NCI-H146 treated with DMSO at 0.1 percent for 48 hours (cell line): Measurements from ENCODE around the gene SURF1.
"Not testable (repeated sequence)": the region's sequence is repeated elsewhere in the genome, so short reads cannot be mapped to it uniquely, and the experiment has no call there.

Experiments used
- DNase-seq: peaks from one replicate; lab custom pipeline; 2025; ENCODE audit not compliant: unreplicated experiment; lab: John Stamatoyannopoulos, UW

Gene SURF1

DNA sequence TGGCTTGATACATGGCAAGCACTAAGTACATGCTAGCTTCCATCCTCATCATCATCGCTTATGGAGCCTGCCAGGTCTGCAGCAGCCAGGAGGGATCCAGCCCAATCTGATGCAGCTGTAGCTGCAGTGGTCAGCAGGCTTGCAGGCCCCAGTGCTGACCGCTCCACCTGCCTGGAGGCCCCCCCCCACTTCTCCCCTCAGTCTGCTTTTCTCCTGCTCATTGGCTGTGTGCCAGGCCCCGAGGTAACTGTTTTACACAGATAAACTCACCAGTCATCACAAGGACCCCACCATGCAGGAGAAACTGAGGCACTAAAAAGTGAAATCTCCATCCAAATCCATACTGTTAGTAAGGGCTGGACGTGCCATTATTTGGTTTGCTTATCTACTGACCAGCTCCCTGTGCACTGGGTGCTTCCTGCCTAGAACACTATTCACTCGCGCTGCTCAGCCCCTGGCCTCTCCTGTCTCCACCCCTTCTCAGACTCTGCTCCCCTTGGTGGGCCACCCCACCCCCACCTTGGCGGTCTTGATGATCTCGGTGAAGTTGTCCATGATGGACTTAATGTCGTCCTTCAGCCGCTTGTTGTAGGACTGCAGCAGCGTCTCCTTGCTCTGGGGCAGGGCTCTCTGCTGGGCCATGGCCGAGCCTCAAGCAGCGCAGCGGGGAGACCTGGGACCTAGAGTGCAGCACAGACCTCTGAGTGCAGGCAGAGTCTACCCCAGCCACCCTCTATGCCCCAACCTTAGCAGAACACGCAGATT, 10.1 kb downstream of the SURF1 start:
- DNase-seq = no peak

DNA sequence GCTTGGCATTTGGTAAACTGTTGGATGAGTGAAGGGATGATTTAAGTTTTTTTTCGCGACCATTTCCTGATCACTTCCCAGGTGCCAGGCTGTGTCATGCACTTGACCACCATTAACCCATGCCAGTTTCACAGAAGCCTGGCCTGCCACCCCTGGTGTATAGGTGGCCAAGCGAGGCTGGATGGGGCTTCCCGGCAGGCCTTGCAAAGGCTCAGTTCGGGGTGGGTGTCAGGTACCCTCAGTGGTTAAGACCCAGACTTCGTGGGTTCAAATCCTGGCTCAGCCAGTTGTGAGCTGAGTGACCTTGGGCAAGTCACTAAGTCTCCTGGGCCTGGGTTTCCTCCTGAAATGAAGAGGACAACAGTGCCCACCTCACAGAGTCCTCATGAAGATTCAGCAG, 10.7 kb downstream of the SURF1 start:
- DNase-seq = no peak

DNA sequence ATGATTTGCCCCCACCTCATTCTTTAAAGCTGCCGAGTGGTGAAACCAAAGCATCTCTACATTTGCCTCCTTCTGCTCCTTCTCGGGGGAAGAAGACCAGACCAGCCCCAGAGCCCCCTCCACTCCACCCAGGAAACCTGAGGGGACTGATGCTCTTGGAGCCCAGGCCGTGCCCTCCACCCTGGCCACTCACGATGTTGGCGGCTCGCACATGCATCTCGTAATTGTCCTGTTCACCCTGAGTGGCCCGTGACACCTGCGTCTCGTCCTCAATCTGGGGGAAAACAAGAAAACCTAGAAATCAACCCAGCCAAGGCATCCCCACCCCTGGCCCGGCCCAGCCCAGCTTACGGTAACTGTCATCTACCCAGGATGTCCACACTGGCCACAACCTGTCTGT, 11.3 kb downstream of the SURF1 start:
- no peak for DNase-seq

DNA sequence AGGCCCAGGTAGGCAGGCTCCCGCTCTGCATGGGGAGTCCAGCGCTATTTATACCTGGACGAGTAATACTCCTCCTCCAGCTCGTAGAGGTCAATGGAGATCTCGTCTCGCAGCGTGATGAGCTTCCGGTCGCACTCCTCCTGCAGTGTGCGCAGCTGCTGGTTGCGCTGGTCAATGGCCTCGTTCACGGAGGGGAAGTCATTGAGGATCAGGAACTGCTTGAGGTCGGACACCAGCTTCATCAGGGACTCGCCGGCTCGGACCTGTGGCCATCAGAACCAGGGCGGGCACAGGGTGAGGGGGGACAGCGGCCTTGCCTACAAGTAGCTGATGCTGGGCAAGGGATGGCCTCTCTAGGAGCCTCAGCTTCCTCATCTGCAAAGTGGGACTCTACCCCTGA, 12.2 kb downstream of the SURF1 start:
- no peak for DNase-seq

GRCh38 chr9:133342570-133342969, 13.7 kb downstream of the SURF1 start:
- no peak for DNase-seq

DNA sequence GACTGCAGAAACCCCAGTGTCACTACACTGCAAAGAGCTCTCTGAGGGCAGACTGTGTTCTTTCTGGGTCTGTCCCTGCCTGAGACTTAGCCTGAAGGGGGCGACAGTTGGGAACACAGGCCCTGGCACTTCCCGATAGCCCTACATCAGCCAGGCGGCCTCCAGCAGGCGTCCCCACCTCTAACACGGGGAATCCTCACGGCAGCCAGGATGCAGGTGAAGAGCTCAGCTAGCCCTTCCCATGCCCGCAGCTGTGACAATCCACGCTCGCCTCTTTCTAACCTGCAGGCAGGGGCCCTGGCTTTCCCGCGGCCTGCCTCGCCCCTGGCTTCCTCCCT, 14.2 kb downstream of the SURF1 start:
- no peak for DNase-seq

- no peak for DNase-seq
These were observed 14.8 kb downstream of the SURF1 start for GRCh38 chr9:133341369-133342068.

- no peak for DNase-seq
These were observed 15.4 kb downstream of the SURF1 start for GRCh38 chr9:133340916-133341315.

DNA sequence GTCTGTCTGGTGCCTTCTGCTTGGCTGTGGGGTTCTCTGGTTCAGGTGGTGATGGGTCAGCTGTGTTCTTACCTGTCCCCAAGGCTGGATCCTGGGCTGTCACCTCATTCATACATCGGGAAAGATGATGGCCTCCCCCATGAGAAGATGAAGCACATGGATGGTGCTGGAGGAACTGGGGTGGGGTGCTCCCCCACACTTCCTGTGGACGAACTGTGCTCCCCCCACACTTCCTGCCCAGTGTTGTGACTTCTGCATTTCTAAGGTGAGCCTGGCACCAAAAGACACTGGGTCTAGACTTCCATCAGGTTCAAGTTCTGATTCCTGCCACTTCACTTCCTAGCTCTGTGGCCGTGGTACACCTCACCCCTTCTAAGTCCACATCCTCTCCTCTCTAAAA, 16.0 kb downstream of the SURF1 start:
- no peak for DNase-seq

GRCh38 chr9:133339641-133340040, 16.6 kb downstream of the SURF1 start:
- DNase-seq = no peak

GRCh38 chr9:133335924-133336811, 20.1 kb downstream of the SURF1 start, which contains the start of gene SURF6:
SURF6 (minus strand) TSS chr9:133336188; CDS start chr9:133336132, 56 bp downstream.
- peak; percentile 67 for DNase-seq

DNA sequence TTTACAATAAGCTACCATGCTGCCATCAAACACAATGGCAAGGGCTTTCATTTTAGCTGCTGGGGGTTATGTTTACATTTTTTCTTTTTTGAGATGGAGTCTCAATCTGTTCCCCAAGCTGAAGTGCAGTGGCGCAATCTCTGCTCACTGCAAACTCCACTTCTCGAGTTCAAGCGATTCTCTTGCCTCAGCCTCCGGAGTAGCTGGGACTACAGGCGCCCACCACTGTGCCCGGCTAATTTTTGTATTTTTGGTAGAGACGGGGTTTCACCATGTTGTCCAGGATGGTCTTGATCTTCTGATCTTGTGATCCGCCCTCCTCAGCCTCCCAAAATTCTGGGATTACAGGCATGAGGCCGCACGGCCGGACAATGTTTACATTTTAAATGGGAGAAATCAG, 21.4 kb downstream of the SURF1 start:
- DNase-seq = not testable (repeated sequence)

GRCh38 chr9:133334161-133334560, 22.1 kb downstream of the SURF1 start:
- no peak for DNase-seq

DNA sequence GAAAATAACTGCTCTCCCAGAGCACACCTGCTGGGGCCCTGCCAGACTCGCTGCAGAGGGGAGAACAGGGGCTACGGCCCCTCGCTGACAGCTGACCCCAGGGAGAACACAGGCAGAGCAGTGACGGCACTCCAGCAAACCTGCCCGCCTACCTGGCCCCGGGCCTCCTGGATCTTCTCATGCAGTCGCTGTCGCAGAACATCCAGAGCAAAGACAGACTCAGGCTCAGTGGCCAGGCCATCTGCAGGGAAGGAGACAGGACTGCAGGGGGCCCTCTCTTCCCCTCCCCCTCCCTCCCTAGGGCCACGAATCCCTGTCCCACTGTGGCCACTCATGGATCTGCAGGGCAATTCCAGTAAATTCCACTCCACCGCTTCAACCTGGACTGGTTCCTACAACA, 22.7 kb downstream of the SURF1 start:
- DNase-seq = no peak

DNA sequence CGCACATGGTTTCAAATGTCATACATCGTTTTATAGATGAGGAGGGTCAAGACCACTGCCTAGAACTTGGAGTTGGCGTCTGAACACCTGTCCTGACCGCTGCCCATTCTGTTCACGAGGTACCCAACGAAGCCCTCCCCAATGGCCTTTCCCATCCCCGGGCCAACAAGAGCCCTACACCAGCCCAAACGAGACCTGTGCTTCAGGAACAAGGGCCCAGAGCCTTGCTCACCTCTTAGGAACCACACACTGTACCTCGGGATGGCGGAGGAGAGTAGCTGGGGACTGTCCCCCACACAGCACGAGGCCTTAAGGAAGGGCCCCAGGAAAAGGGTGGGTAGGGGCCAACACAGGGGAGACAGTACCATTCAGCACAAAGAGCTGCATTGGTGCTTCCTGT, 23.3 kb downstream of the SURF1 start:
- no peak for DNase-seq

DNA sequence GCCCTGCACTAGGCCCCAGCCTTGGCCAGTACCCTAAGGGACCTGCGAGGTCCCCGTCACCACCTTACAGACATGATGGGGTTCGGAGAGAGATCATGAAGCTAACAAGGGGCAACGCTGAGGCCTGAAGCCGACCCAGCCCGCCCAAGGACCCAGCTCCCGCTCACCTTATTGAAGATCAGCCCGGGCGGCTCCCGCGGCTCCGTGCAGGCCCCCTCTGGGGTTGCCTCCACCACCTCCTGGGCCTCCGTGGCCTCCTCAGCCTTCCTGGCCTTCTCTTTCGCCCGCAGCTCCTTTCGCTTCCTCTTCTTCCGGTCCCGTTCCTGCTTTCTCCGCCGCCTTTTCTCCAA, 23.9 kb downstream of the SURF1 start:
- no peak for DNase-seq

DNA sequence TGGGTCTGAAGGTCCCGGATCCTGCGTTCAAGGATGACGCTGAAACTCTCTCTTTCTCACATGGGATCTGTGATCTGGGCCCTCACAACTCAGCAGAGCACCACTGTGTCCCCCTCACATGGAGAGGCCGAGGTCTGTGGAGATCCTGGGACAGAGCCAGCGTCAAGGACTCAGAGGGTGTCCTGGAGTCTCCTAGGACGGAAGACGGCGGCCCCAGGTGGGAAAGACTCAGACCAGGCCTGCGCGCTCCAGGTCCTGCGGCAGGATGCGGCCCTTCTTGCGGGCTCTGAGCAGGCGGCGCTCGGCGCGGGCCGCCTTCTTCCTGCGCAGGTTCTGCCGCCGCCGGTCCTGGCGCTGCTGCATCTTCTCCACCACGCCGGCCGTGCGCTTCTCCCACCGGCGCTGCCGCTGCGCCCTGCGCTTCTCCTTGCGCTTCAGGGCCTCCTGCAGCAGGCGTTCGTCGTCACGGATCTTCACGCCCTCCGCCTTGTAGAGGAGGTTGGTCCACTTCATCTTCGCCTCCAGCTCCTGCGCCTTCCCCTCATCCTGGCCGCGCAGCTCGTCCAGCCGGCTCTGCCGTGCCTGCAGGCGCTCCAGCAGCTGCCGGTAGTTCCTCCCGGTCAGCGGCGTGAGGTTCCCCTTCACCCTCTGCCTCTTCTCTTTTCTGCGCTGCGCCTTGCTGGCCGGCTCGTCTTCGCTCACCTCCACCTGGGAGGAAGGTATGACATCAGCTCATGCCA, 24.5 kb downstream of the SURF1 start:
- no peak for DNase-seq

- no peak for DNase-seq
These were observed 25.1 kb downstream of the SURF1 start for GRCh38 chr9:133331221-133331620.

- DNase-seq = not testable (repeated sequence)
These were observed 26.8 kb downstream of the SURF1 start for GRCh38 chr9:133329306-133330156.

GRCh38 chr9:133327834-133328484, 28.3 kb downstream of the SURF1 start:
- DNase-seq = no peak
